ENCODE results near the gene INO80B. TPM values are rescaled to one million over a fixed set of nuclear protein-coding genes. Genes with fewer than 3 reads are reported as not detected.

The INO80B gene
- total RNA-seq, 5 donors from 2014 or later (not counting 1 experiment from before 2014, with no cell fraction given) = 44.5 to 70.8 (median 68.4) TPM

DNA sequence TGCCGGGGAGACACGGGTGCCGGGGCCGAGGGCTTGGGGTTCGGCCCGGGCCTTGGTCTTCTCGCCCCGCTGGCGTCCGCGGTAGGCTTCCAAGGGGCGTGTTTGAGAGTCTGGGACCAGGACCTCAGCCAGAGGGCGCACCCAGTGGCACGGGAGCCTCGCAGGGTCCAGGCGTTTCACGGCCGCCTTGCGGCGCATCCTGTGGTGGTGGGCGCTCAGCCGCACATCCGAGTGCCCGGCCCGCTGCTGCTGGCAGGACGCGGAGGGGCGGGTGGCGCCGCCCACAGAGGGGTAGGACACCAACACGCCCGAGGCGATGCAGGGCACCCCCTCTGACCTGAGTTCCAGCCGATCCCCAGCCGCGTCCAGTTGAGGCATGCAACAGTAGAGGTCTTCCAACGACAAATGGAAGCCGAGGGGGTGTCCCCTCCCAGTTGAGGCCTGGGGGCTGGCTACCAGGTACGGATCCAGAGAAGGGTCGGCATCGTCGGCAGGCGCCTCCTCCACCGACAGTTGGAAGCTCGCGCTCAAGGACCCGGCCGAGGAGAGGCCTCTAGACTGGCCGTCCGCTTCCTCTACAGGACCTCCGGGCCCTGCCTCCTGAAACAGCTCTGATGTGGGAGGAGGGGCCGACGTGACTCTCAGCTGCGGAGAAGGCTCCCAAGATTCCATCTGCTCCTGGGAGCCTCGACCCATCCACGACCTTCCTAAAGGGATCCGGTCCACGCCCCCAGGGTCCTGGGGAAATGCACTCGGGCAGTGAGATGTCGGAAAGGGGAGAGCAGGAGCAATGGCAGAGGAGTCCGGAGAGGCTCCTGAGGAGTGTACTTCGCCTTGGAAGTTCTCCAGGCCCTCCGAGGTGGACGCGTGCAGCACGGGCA is 39.8 kb upstream of the INO80B start:
- no peaks in the 10 kb centered on the region for H3K9me3 Mint-ChIP-seq
- DNase-seq = peak in 8 of 35 experiments; percentile 13 to 36 (median 30)
- ATAC-seq (replicated peaks in 1 of 4) = peak; percentile 37 to 67 (median 48)

DNA sequence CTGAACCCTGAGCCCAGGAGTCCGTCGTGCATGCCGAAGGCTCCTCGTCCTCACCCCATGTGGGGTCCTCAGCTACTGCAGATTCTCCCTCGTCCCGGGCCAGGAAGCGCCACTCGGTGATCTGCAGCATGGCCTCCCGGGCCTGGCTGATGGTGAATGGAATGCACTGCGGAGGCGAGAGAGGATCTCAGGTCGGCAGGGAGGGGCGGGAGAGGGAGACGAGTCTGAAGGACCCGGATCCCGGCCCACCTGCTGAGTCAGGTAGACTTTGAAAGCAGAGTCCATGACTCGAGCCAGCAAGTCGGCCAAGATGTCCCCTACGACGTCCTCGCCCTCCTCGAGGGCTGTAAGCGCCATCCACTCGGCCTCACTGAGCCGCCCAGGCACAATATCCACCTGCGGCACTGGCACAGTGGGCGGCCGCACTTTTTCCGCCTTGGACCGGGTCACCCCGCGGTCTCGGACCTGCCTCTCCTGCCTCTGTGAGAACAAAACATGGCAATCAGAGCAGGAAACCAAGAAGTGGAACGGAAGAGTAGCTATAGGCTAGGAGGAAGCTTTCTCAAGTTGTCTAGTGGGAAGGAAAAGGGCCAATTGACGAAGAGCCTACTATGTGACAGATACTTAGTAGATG is 39.0 kb upstream of the INO80B start:
- peak overlapping the region; percentile 61 to 76 (median 73) for H3K4me3 Mint-ChIP-seq
- 58% methylated on average over 30 of the region's 35 CpGs for WGBS (ENCODE audit: insufficient coverage)
- H3K27ac Mint-ChIP-seq = peak overlapping the region; percentile 39 to 82
- ATAC-seq (replicated peaks in 1 of 4) (peak in 3 of 4 experiments; percentile 30 to 43 (median 38)), DNase-seq (peak in 1 of 35 experiments; percentile 18)
- H3K36me3 ChIP-seq (ENCODE audit: control insufficient read depth in 2 of 2, extremely low read depth in 1 of 2, insufficient read depth in 1 of 2, low read length in 1 of 2) = no peaks in the 10 kb centered on the region
- H3K27me3 ChIP-seq (replicated peaks in 1 of 2; ENCODE audit: control insufficient read depth in 2 of 2, extremely low read depth in 1 of 2, insufficient read depth in 2 of 2, low read length in 1 of 2) = peaks cover 0 to 24% of the 10 kb centered on the region in 2 experiments
- POLR2A ChIA-PET = no interaction called here
- CTCF ChIA-PET = interaction anchor here (0.6 to 0.9 kb wide), 2 partner anchors 13 to 39 kb away, joined by 3 to 5 read pairs; partner anchors contain the start of gene INO80B (in 1 of the 2)
- peak overlapping the region; percentile 44 to 67 for H3K4me3 ChIP-seq (ENCODE audit: control insufficient read depth in 1 of 2, extremely low read depth in 1 of 2, low read length in 1 of 2)
- H3K27me3 Mint-ChIP-seq = peaks cover 0 to 18% of the 10 kb centered on the region in 2 donors
- H3K4me1 ChIP-seq (ENCODE audit: control insufficient read depth in 1 of 2, extremely low read depth in 1 of 2, insufficient read depth in 2 of 2, low read length in 2 of 2) = peaks cover 7 to 27% of the 10 kb centered on the region in 2 experiments
- no peak overlapping the region for H3K27ac ChIP-seq (ENCODE audit: low read length)
- H3K9me3 ChIP-seq = no peaks in the 10 kb centered on the region
- no peaks in the 10 kb centered on the region for H3K9me3 Mint-ChIP-seq
- H3K4me1 Mint-ChIP-seq = peaks cover 28 to 31% (median 30%) of the 10 kb centered on the region in 3 donors
- no peaks in the 10 kb centered on the region for H3K36me3 Mint-ChIP-seq

More for the DNA sequence above, 39.8 kb upstream of the INO80B start:
- Mint-ChIP-seq H3K4me3 (peak overlapping the region; percentile 61 to 76 (median 73)), H3K27ac (peak overlapping the region in 1 of 2 donors; percentile 82), H3K36me3 (no peaks in the 10 kb centered on the region), H3K4me1 (peaks cover 23 to 24% (median 24%) of the 10 kb centered on the region in 3 donors), H3K27me3 (peaks cover 0 to 18% of the 10 kb centered on the region in 2 donors)
- peaks cover 3 to 20% of the 10 kb centered on the region in 2 experiments for H3K4me1 ChIP-seq (ENCODE audit: control insufficient read depth in 1 of 2, extremely low read depth in 1 of 2, insufficient read depth in 2 of 2, low read length in 2 of 2)
- H3K9me3 ChIP-seq = no peaks in the 10 kb centered on the region
- H3K36me3 ChIP-seq (ENCODE audit: control insufficient read depth in 2 of 2, extremely low read depth in 1 of 2, insufficient read depth in 1 of 2, low read length in 1 of 2) = no peaks in the 10 kb centered on the region
- CTCF ChIA-PET = interaction anchor here (0.6 to 0.9 kb wide), 2 partner anchors 14 to 40 kb away, joined by 3 to 5 read pairs; partner anchors contain the start of gene INO80B (in 1 of the 2)
- H3K27me3 ChIP-seq (replicated peaks in 1 of 2; ENCODE audit: control insufficient read depth in 2 of 2, extremely low read depth in 1 of 2, insufficient read depth in 2 of 2, low read length in 1 of 2) = peaks cover 0 to 25% of the 10 kb centered on the region in 2 experiments
- no peak overlapping the region for H3K27ac ChIP-seq (ENCODE audit: low read length)
- 21% methylated on average over 64 of the region's 66 CpGs for WGBS (ENCODE audit: insufficient coverage)
- peak overlapping the region; percentile 44 to 67 for H3K4me3 ChIP-seq (ENCODE audit: control insufficient read depth in 1 of 2, extremely low read depth in 1 of 2, low read length in 1 of 2)
- POLR2A ChIA-PET = no interaction called here

DNA sequence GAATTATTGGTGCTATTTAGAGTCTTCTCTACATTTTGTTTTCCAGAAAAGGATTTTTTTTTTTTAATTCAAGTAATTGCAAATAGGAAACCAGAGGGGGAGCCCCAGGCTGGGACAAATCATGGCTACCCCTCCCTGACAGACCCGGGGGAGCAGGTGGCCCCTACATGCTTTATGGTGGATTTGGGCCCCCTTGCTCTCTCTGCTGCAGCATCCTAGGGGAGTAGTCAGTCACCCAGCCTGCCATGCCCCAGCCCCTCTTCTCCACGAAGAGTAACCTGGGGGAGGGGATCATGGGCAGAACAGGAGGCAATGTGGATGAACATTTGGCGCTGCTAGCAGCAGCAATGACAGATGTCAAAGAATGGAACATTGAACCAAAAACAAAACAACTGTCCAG is 38.1 kb upstream of the INO80B start:
- H3K4me3 Mint-ChIP-seq = peak overlapping the region in 1 of 3 donors; percentile 76
- H3K4me1 ChIP-seq (ENCODE audit: control insufficient read depth in 1 of 2, extremely low read depth in 1 of 2, insufficient read depth in 2 of 2, low read length in 2 of 2) = peaks cover 12 to 34% of the 10 kb centered on the region in 2 experiments
- H3K27me3 ChIP-seq (replicated peaks in 1 of 2; ENCODE audit: control insufficient read depth in 2 of 2, extremely low read depth in 1 of 2, insufficient read depth in 2 of 2, low read length in 1 of 2) = peaks cover 0 to 24% of the 10 kb centered on the region in 2 experiments

DNA sequence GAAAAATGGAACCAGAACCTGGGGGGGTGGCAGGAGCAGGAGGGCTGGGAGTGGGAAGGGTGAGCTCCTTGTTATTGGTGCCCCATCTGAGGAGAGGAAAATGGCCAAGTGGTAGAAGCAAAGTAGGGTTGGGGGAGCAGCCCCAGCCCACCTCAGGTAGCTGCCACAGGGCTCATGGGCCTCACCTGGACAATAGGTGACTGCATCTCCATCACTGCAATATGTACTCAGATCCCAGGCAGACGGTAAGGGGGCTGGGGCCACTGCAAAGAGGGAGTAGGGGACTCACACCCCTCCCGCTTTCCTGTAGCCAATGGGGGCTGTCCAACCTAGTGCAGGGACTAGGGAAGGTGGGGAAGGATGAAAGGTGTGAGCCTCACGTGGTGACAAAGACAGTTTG is 37.7 kb upstream of the INO80B start:
- peaks cover 34 to 42% (median 40%) of the 10 kb centered on the region in 3 donors for H3K4me1 Mint-ChIP-seq
- no peak overlapping the region for H3K27ac Mint-ChIP-seq
- peaks cover 12 to 38% of the 10 kb centered on the region in 2 experiments for H3K4me1 ChIP-seq (ENCODE audit: control insufficient read depth in 1 of 2, extremely low read depth in 1 of 2, insufficient read depth in 2 of 2, low read length in 2 of 2)

More for the DNA sequence above, 38.1 kb upstream of the INO80B start:
- peak overlapping the region in 1 of 2 donors; percentile 22 for H3K27ac Mint-ChIP-seq
- Histone ChIP-seq H3K4me3 (ENCODE audit: control insufficient read depth in 1 of 2, extremely low read depth in 1 of 2, low read length in 1 of 2) (no peak overlapping the region), H3K9me3 (no peaks in the 10 kb centered on the region), H3K36me3 (ENCODE audit: control insufficient read depth in 2 of 2, extremely low read depth in 1 of 2, insufficient read depth in 1 of 2, low read length in 1 of 2) (no peaks in the 10 kb centered on the region), H3K27ac (ENCODE audit: low read length) (no peak overlapping the region)
- H3K27me3 Mint-ChIP-seq = peaks cover 0 to 18% of the 10 kb centered on the region in 2 donors
- H3K9me3 Mint-ChIP-seq = no peaks in the 10 kb centered on the region
- ATAC-seq (replicated peaks in 1 of 4) = no peak
- WGBS (ENCODE audit: insufficient coverage) = 80% methylated on average over 1 of the region's 3 CpGs
- H3K4me1 Mint-ChIP-seq = peaks cover 34 to 37% (median 35%) of the 10 kb centered on the region in 3 donors
- no peaks in the 10 kb centered on the region for H3K36me3 Mint-ChIP-seq
- DNase-seq = peak in 1 of 35 experiments; percentile 11
- ChIA-PET POLR2A (no interaction called here), CTCF (no interaction called here)

DNA sequence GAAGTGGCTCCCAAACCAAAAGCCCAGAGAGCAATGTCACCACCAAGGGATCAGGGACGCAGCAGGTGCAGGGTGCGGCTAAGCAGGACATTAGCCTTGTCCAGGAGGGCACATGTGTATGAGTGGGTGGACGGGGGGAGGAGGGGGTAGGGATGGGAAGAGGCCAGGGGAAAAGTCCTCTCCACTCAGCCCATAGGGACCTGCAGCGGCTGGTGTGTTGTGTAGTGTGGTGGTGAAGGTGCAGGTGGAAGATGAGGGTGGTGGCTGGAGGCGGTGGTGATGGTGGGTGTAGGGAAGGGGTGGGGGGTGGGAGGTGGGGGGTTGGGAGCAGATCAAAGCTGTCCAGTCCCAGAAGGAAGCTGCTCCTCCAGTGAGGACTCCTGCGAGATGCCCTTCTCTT is 37.1 kb upstream of the INO80B start:
- no peaks in the 10 kb centered on the region for H3K9me3 ChIP-seq
- no peak overlapping the region for H3K4me3 Mint-ChIP-seq
- ChIA-PET POLR2A (interaction anchor here in 1 of 2 donors (0.9 kb wide), 1 partner anchor 12 kb away, joined by 4 read pairs; no protein-coding TSS in a partner anchor), CTCF (no interaction called here)
- peaks cover 0 to 24% of the 10 kb centered on the region in 2 experiments for H3K27me3 ChIP-seq (replicated peaks in 1 of 2; ENCODE audit: control insufficient read depth in 2 of 2, extremely low read depth in 1 of 2, insufficient read depth in 2 of 2, low read length in 1 of 2)
- peaks cover 12 to 41% of the 10 kb centered on the region in 2 experiments for H3K4me1 ChIP-seq (ENCODE audit: control insufficient read depth in 1 of 2, extremely low read depth in 1 of 2, insufficient read depth in 2 of 2, low read length in 2 of 2)
- no peaks in the 10 kb centered on the region for H3K36me3 ChIP-seq (ENCODE audit: control insufficient read depth in 2 of 2, extremely low read depth in 1 of 2, insufficient read depth in 1 of 2, low read length in 1 of 2)
- no peak overlapping the region for H3K4me3 ChIP-seq (ENCODE audit: control insufficient read depth in 1 of 2, extremely low read depth in 1 of 2, low read length in 1 of 2)
- no peak overlapping the region for H3K27ac Mint-ChIP-seq
- DNase-seq = no peak
- H3K4me1 Mint-ChIP-seq = peaks cover 38 to 47% (median 43%) of the 10 kb centered on the region in 3 donors
- peaks cover 0 to 12% of the 10 kb centered on the region in 2 donors for H3K27me3 Mint-ChIP-seq
- H3K27ac ChIP-seq (ENCODE audit: low read length) = no peak overlapping the region
- H3K9me3 Mint-ChIP-seq = no peaks in the 10 kb centered on the region
- 79% methylated on average over 3 of the region's 6 CpGs for WGBS (ENCODE audit: insufficient coverage)
- no peaks in the 10 kb centered on the region for H3K36me3 Mint-ChIP-seq
- no peak for ATAC-seq (replicated peaks in 1 of 4)

More for the DNA sequence above, 37.7 kb upstream of the INO80B start:
- H3K27ac ChIP-seq (ENCODE audit: low read length) = no peak overlapping the region
- no peak overlapping the region for H3K4me3 ChIP-seq (ENCODE audit: control insufficient read depth in 1 of 2, extremely low read depth in 1 of 2, low read length in 1 of 2)
- ChIA-PET POLR2A (no interaction called here), CTCF (no interaction called here)
- ATAC-seq (replicated peaks in 1 of 4) (no peak), DNase-seq (no peak)
- H3K9me3 ChIP-seq = no peaks in the 10 kb centered on the region
- no peak overlapping the region for H3K4me3 Mint-ChIP-seq
- H3K9me3 Mint-ChIP-seq = no peaks in the 10 kb centered on the region
- H3K27me3 ChIP-seq (replicated peaks in 1 of 2; ENCODE audit: control insufficient read depth in 2 of 2, extremely low read depth in 1 of 2, insufficient read depth in 2 of 2, low read length in 1 of 2) = peaks cover 0 to 24% of the 10 kb centered on the region in 2 experiments
- WGBS (ENCODE audit: insufficient coverage) = 49% methylated on average over 2 of the region's 3 CpGs
- H3K36me3 Mint-ChIP-seq = no peaks in the 10 kb centered on the region
- H3K27me3 Mint-ChIP-seq = peaks cover 0 to 17% of the 10 kb centered on the region in 2 donors
- no peaks in the 10 kb centered on the region for H3K36me3 ChIP-seq (ENCODE audit: control insufficient read depth in 2 of 2, extremely low read depth in 1 of 2, insufficient read depth in 1 of 2, low read length in 1 of 2)

DNA sequence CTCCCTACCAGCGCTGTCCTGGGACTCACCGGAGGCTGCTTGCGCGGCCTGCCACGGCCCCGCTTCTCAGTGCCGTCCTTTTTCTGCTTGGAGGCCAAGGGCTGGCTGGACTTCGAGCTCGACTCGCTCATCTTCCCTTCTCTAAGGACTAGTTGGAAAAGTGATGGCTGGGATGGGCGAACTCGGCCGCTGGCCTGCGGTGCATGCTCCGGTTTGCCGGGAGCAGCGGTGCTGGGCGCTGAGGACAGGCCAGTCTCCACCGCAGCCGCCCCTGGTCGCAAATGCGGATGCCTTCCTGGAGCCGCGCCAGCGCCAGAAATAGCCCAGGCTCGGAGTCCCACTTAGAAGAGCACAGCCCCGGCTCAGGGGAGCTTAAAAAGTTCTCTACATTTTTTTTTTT is 36.6 kb upstream of the INO80B start:
- Mint-ChIP-seq H3K9me3 (no peaks in the 10 kb centered on the region), H3K27ac (no peak overlapping the region), H3K4me1 (peaks cover 41 to 48% (median 45%) of the 10 kb centered on the region in 3 donors), H3K4me3 (no peak overlapping the region), H3K27me3 (peaks cover 0 to 9% of the 10 kb centered on the region in 2 donors), H3K36me3 (no peaks in the 10 kb centered on the region)
- Histone ChIP-seq H3K36me3 (ENCODE audit: control insufficient read depth in 2 of 2, extremely low read depth in 1 of 2, insufficient read depth in 1 of 2, low read length in 1 of 2) (no peaks in the 10 kb centered on the region), H3K9me3 (no peaks in the 10 kb centered on the region), H3K27me3 (replicated peaks in 1 of 2; ENCODE audit: control insufficient read depth in 2 of 2, extremely low read depth in 1 of 2, insufficient read depth in 2 of 2, low read length in 1 of 2) (peaks cover 0 to 24% of the 10 kb centered on the region in 2 experiments), H3K4me3 (ENCODE audit: control insufficient read depth in 1 of 2, extremely low read depth in 1 of 2, low read length in 1 of 2) (no peak overlapping the region), H3K4me1 (ENCODE audit: control insufficient read depth in 1 of 2, extremely low read depth in 1 of 2, insufficient read depth in 2 of 2, low read length in 2 of 2) (peaks cover 12 to 42% of the 10 kb centered on the region in 2 experiments), H3K27ac (ENCODE audit: low read length) (no peak overlapping the region)
- WGBS (ENCODE audit: insufficient coverage) = over 99% methylated on average over 20 of the region's 27 CpGs
- DNase-seq = no peak
- ATAC-seq (replicated peaks in 1 of 4) = no peak
- ChIA-PET POLR2A (interaction anchor here (0.5 to 0.9 kb wide), 2 partner anchors 9 to 12 kb away, joined by 3 to 4 read pairs; no protein-coding TSS in a partner anchor), CTCF (interaction anchor here in 1 of 2 donors (0.7 kb wide), 1 partner anchor 1603 kb away, joined by 3 read pairs; no protein-coding TSS in a partner anchor)
